GM12878 (cell line): ENCODE data around the gene ARHGAP12.

Experiments used
- TF ChIP-seq, protein P1 (sequence below): fragments of 450-650 bp; IDR thresholded peaks from 2 replicates; pipeline ENCODE4 v1.6.1; 2018; ENCODE audit warnings: mild to moderate bottlenecking, low read depth, moderate library complexity; ENCODE audit not compliant: partially characterized antibody
- TF ChIP-seq, protein P2 (sequence below), 3 experiments: IDR thresholded peaks in 2 of 3; conservative IDR thresholded peaks in 1 of 3; 2 replicates each; pipeline ENCODE4 v1.5.1; 2011; ENCODE audit warnings: low read depth in 3 of 3, low read length in 3 of 3, mild to moderate bottlenecking in 3 of 3, control low read depth in 2 of 3, moderate library complexity in 2 of 3, inconsistent platforms in 1 of 3, mixed read lengths in 1 of 3; ENCODE audit not compliant: control insufficient read depth in 2 of 3, insufficient read depth in 1 of 3; ENCODE audit errors: extremely low read depth in 1 of 3

DNA sequence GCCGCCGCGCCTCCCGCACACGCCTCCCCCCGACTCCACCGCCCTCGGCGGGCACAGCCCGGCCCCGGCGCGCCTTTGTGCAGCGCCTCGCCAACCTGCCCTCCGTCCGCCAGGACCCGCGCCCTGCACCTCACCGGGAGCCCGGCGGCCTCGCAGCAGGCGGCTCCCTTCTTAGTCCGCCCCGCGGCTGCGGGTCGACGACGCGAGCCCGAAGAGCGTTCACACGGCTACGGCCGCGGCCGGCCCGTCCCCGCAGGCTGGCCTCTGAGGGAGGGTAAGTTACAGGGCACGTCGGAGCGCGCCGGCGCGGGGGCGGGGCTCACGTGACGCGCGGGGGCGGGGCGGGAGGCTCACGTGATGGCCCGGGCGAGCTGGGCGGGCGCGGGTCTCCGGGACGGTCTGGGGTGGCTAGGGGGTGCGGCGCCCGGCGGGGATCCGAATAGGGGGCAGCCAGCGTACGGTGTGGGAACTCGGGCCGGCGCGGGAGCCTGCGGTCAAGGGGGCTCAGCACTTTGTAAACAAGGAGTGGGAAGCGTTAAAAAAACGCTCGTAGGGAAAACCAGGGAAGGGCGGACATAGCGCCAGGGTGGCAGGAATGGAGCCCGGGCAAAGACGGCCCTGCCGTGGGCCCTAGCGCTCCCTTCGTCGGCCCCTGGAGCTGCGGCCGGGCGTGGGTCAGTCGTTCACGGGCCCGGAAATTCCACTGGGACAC lies at the start of gene ARHGAP12:
- TF ChIP-seq, protein P1, sequence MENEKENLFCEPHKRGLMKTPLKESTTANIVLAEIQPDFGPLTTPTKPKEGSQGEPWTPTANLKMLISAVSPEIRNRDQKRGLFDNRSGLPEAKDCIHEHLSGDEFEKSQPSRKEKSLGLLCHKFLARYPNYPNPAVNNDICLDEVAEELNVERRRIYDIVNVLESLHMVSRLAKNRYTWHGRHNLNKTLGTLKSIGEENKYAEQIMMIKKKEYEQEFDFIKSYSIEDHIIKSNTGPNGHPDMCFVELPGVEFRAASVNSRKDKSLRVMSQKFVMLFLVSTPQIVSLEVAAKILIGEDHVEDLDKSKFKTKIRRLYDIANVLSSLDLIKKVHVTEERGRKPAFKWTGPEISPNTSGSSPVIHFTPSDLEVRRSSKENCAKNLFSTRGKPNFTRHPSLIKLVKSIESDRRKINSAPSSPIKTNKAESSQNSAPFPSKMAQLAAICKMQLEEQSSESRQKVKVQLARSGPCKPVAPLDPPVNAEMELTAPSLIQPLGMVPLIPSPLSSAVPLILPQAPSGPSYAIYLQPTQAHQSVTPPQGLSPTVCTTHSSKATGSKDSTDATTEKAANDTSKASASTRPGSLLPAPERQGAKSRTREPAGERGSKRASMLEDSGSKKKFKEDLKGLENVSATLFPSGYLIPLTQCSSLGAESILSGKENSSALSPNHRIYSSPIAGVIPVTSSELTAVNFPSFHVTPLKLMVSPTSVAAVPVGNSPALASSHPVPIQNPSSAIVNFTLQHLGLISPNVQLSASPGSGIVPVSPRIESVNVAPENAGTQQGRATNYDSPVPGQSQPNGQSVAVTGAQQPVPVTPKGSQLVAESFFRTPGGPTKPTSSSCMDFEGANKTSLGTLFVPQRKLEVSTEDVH = no peak
- TF ChIP-seq, protein P2, sequence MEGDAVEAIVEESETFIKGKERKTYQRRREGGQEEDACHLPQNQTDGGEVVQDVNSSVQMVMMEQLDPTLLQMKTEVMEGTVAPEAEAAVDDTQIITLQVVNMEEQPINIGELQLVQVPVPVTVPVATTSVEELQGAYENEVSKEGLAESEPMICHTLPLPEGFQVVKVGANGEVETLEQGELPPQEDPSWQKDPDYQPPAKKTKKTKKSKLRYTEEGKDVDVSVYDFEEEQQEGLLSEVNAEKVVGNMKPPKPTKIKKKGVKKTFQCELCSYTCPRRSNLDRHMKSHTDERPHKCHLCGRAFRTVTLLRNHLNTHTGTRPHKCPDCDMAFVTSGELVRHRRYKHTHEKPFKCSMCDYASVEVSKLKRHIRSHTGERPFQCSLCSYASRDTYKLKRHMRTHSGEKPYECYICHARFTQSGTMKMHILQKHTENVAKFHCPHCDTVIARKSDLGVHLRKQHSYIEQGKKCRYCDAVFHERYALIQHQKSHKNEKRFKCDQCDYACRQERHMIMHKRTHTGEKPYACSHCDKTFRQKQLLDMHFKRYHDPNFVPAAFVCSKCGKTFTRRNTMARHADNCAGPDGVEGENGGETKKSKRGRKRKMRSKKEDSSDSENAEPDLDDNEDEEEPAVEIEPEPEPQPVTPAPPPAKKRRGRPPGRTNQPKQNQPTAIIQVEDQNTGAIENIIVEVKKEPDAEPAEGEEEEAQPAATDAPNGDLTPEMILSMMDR (IDR thresholded peaks at IDR 0.05 in 2 of 3, conservative IDR thresholded peaks at IDR 0.05 in 1 of 3; ENCODE audit: control insufficient read depth in 2 of 3, extremely low read depth in 1 of 3, insufficient read depth in 1 of 3, low read depth in 3 of 3, low read length in 3 of 3) = no peak
